Gastroesophageal sphincter (tissue), 3 donors: ENCODE results near the gene ARID3B.

Experiments
- EP300 ChIP-seq: sonication (generic); formaldehyde crosslinking; IDR thresholded peaks from one replicate; pipeline ENCODE4 v1.6.1; 2017; ENCODE audit warnings: antibody characterized with exemption, mild to moderate bottlenecking
- POLR2A ChIP-seq, 2 donors: fragments of 450-650 bp; IDR thresholded peaks; one replicate each; pipeline ENCODE4 v1.6.1; 2017; ENCODE audit warnings: antibody characterized with exemption in 2 of 2, mild to moderate bottlenecking in 2 of 2, moderate library complexity in 1 of 2
- POLR2AphosphoS5 ChIP-seq: sonication (generic); formaldehyde crosslinking; IDR thresholded peaks from one replicate; pipeline ENCODE4 v1.6.1; 2017; ENCODE audit warnings: antibody characterized with exemption
- TF ChIP-seq, protein P1 (sequence below), 4 experiments: fragments of 200-600 bp in 2 of 4; fragments of 450-650 bp in 2 of 4; sonication (generic) in 1 of 4; IDR thresholded peaks; one replicate each; pipeline ENCODE4 v1.5.1; 2017 to 2019; ENCODE audit warnings: antibody characterized with exemption in 4 of 4, mild to moderate bottlenecking in 2 of 4, moderate library complexity in 2 of 4

- TF ChIP-seq POLR2A (IDR thresholded peaks at IDR 0.05) = no peak
- TF ChIP-seq, protein P1, sequence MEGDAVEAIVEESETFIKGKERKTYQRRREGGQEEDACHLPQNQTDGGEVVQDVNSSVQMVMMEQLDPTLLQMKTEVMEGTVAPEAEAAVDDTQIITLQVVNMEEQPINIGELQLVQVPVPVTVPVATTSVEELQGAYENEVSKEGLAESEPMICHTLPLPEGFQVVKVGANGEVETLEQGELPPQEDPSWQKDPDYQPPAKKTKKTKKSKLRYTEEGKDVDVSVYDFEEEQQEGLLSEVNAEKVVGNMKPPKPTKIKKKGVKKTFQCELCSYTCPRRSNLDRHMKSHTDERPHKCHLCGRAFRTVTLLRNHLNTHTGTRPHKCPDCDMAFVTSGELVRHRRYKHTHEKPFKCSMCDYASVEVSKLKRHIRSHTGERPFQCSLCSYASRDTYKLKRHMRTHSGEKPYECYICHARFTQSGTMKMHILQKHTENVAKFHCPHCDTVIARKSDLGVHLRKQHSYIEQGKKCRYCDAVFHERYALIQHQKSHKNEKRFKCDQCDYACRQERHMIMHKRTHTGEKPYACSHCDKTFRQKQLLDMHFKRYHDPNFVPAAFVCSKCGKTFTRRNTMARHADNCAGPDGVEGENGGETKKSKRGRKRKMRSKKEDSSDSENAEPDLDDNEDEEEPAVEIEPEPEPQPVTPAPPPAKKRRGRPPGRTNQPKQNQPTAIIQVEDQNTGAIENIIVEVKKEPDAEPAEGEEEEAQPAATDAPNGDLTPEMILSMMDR (IDR thresholded peaks at IDR 0.05) = no peak
- no peak for TF ChIP-seq POLR2AphosphoS5
- no peak for TF ChIP-seq EP300
These were observed 58.1 kb downstream of the ARID3B start for GRCh38 chr15:74599156-74599555.
